Stimulated activated naive CD8-positive, alpha-beta T cell treated with anti-CD3 and anti-CD28 coated beads, Interleukin-15, amount 100 ng/mL, for 72 hours (primary cell): Measurements from ENCODE around the gene FEV.
"Not testable (repeated sequence)": the region's sequence is repeated elsewhere in the genome, so short reads cannot be mapped to it uniquely, and the experiment has no call there.

Experiments used
- ATAC-seq: fragments of 150-1000 bp; cut with Tn5 transposase; 2 replicates; pipeline ENCODE4 v1.10.0; 2021; ENCODE audit warnings: mild to moderate bottlenecking, moderate library complexity
- DNase-seq, 2 donors: peaks; one replicate each; pipeline ENCODE4 v3.0.0; 2021 to 2022
- H3K27ac Mint-ChIP-seq, 2 donors: one replicate each; pipeline ENCODE4 v1.8.0; 2022; ENCODE audit warnings: mild to moderate bottlenecking in 2 of 2, mixed read lengths in 2 of 2, moderate library complexity in 2 of 2
- H3K27me3 Mint-ChIP-seq: one replicate; pipeline ENCODE4 v1.8.0; 2022; ENCODE audit warnings: mixed read lengths
- H3K4me1 Mint-ChIP-seq: one replicate; pipeline ENCODE4 v1.8.0; 2022; ENCODE audit warnings: mild to moderate bottlenecking, mixed read lengths
- H3K4me3 Mint-ChIP-seq, 2 donors: one replicate each; pipeline ENCODE4 v1.8.0; 2022; ENCODE audit warnings: mild to moderate bottlenecking in 2 of 2, mixed read lengths in 2 of 2, moderate library complexity in 1 of 2
- H3K9me3 Mint-ChIP-seq, 2 donors: one replicate each; pipeline ENCODE4 v1.8.0; 2022; ENCODE audit warnings: mixed read lengths in 2 of 2

Gene FEV

DNA sequence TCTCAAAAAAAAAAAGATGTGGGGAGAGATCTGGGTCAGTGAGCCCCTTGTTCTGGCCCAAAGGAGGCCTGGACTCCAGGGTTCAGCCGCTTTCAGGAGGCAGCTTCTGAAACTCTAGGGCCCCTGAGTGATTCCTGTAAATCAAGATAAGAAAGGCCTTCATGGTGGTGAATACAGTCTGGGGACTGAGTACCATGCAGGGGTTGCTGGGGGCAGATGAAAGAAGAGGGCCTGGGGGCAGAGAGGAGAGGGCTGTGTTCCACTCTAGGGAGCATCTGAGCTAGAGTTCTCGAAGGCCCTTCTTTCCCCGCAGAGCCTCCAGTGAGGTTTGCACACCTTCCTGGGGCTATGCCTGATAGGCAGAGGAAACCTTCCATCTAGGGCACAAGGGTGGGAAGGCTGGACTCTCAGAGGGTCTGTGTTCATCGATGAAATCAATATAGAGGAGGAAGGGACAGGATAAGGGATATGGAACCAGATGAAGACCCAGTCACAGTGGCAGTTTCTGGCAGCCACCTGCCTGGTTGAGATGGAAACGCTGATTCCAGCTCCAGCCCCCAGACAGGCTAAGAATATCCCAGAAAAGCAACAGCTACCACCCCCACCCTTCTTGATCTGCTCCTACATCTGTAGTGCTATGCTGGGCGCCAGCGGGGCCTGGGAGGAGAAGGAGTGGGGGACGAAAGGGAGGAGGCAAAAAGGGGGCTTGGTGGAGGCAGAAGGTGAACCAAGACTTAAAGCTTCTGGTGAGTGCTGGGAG, 30.3 kb downstream of the FEV start:
- ATAC-seq (no peak), DNase-seq (no peak)
- peaks cover 87% of the 10 kb centered on the region for H3K27me3 Mint-ChIP-seq
- no peak overlapping the region for H3K4me3 Mint-ChIP-seq
- H3K4me1 Mint-ChIP-seq, result peaks cover 7% of the 10 kb centered on the region
- H3K9me3 Mint-ChIP-seq, result no peaks in the 10 kb centered on the region
- H3K27ac Mint-ChIP-seq, result peak overlapping the region in 1 of 2 donors; percentile 21

DNA sequence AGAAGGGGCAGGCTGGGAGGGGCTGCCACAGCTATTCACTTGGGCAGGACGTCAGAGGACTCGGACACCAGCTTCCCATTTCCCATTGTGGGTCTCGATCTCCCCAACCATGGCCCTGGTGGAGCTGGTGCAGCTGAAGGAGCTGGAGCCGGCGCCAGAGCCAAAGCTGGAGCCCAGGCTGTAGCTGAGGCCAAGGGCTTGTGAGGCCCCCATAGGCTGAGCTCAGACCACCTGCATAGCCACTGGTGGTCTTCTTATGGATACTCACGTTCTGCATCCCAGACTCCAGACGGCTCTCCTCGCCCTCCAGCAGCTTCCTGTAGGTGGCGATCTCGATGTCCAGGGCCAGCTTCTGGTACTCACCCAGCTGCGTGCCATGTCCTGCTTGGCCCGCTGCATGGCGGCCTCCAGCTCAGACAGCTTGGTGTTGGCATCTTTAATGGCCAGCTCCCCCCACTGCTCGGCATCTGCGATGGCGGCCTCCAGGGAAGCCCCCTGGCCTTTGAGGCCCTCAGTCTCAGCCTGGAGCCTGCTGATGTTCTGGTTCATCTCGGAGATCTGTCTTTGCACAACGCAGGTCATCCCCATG, 31.5 kb downstream of the FEV start:
- Mint-ChIP-seq H3K27ac (no peak overlapping the region), H3K4me3 (no peak overlapping the region), H3K9me3 (no peaks in the 10 kb centered on the region), H3K27me3 (peaks cover 81% of the 10 kb centered on the region), H3K4me1 (no peaks in the 10 kb centered on the region)
- ATAC-seq (no peak), DNase-seq (no peak)

DNA sequence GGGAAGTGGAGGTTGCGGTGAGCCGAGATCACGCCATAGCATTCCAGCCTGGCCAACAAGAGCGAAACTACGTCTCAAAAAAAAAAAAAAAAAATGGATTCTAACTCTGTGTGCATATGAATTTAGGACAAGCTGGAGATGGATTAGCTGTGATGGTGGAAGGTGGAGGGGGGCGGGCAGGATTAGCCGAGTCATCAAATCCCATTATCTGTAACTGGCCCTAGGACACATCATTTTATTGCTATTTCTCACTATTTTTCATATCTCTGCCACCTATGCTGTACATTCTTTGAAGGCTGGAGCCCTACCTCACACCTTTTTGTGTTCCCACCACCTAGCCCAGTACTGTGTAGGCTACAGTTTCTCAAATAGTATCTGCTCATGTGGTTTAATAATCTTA, 32.8 kb downstream of the FEV start:
- Mint-ChIP-seq H3K27me3 (peaks cover 76% of the 10 kb centered on the region), H3K27ac (no peak overlapping the region), H3K4me3 (no peak overlapping the region), H3K4me1 (no peaks in the 10 kb centered on the region), H3K9me3 (no peaks in the 10 kb centered on the region)
- DNase-seq, result no peak
- ATAC-seq, result no peak

- ATAC-seq (no peak), DNase-seq (no peak)
- Mint-ChIP-seq H3K27ac (no peak overlapping the region), H3K27me3 (peaks cover 58% of the 10 kb centered on the region), H3K4me3 (no peak overlapping the region), H3K9me3 (no peaks in the 10 kb centered on the region), H3K4me1 (no peaks in the 10 kb centered on the region)
Observed at GRCh38 chr2:218946621-218947020, 38.4 kb downstream of the FEV start.

GRCh38 chr2:218944759-218945404, 40.1 kb downstream of the FEV start:
- no peak for DNase-seq
- no peak for ATAC-seq
- no peak overlapping the region for H3K27ac Mint-ChIP-seq
- no peaks in the 10 kb centered on the region for H3K9me3 Mint-ChIP-seq
- peaks cover 55% of the 10 kb centered on the region for H3K27me3 Mint-ChIP-seq
- no peaks in the 10 kb centered on the region for H3K4me1 Mint-ChIP-seq
- H3K4me3 Mint-ChIP-seq, result no peak overlapping the region

DNA sequence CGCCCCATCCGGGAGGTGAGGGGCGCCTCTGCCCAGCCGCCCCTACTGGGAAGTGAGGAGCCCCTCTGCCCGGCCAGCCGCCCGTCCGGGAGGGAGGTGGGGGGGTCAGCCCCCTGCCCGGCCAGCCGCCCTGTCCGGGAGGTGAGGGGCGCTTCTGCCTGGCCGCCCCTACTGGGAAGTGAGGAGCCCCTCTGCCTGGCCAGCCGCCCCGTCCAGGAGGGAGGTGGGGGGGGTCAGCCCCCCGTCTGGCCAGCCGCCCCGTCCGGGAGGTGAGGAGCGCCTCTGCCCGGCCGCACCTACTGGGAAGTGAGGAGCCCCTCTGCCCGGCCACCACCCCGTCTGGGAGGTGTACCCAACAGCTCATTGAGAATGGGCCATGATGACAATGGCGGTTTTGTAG, 53.2 kb downstream of the FEV start:
- DNase-seq, H3K27ac Mint-ChIP-seq, H3K4me1 Mint-ChIP-seq, ATAC-seq, H3K9me3 Mint-ChIP-seq, H3K4me3 Mint-ChIP-seq: not testable (repeated sequence)
- peaks cover 33% of the 10 kb centered on the region for H3K27me3 Mint-ChIP-seq
